B cell (primary cell): ENCODE data around the gene CCL8. TPM values are rescaled to one million over a fixed set of nuclear protein-coding genes. Genes with fewer than 3 reads are reported as not detected.

ENCODE experiments used
- ATAC-seq: fragments of 200-7000 bp; cut with Tn5 transposase; one replicate; pipeline ENCODE4 v1.10.0; 2021; ENCODE audit warnings: low read depth, mild to moderate bottlenecking, moderate number of reproducible peaks, moderate library complexity
- CTCF ChIA-PET: fragments of 350-600 bp; sonication (Branson Sonifier 250); formaldehyde crosslinking; loops from one replicate; lab custom pipeline; 2021; ENCODE audit warnings: antibody characterized with exemption, inconsistent platforms; lab: Charles Lee
- POLR2A ChIA-PET: fragments of 350-600 bp; sonication (Branson Sonifier 250); formaldehyde crosslinking; loops from one replicate; lab custom pipeline; 2021; ENCODE audit warnings: antibody characterized with exemption; lab: Charles Lee
- DNase-seq: peaks from one replicate; pipeline ENCODE4 v3.0.0; 2013
- H2AFZ ChIP-seq: 2 replicates; pipeline ENCODE4 v1.6.1; 2012; ENCODE audit warnings: mild to moderate bottlenecking, low read depth, low read length; ENCODE audit not compliant: insufficient read depth, poor library complexity, severe bottlenecking
- H3K27ac ChIP-seq, 2 donors: 1 replicate in 1 of 2; 2 replicates in 1 of 2; pipeline ENCODE4 v1.5.1; 2012 to 2013; ENCODE audit warnings: low read length in 2 of 2, mild to moderate bottlenecking in 2 of 2, moderate library complexity in 1 of 2
- H3K27me3 ChIP-seq, 4 experiments: fragments of 200-600 bp in 1 of 4; sonication (generic) in 1 of 4; replicated peaks in 1 of 4; 1 replicate in 2 of 4; 2 replicates in 2 of 4; pipeline versions ENCODE4 v1.6.1 to v1.7.0; 2013 to 2016; ENCODE audit warnings: low read length in 3 of 4, mild to moderate bottlenecking in 2 of 4, mixed read lengths in 1 of 4, moderate library complexity in 1 of 4; ENCODE audit not compliant: insufficient read depth in 4 of 4, control insufficient read depth in 3 of 4; ENCODE audit errors: control extremely low read depth in 1 of 4
- H3K36me3 ChIP-seq, 2 experiments: replicated peaks in 1 of 2; 1 replicate in 1 of 2; 2 replicates in 1 of 2; pipeline versions ENCODE4 v1.6.1 to v1.7.1; 2013; ENCODE audit warnings: low read length in 1 of 2; ENCODE audit not compliant: insufficient read depth in 2 of 2, control insufficient read depth in 1 of 2; ENCODE audit errors: control extremely low read depth in 1 of 2, extremely low read depth in 1 of 2
- H3K4me1 ChIP-seq, 2 donors: fragments of 200-600 bp in 1 of 2; sonication (generic) in 1 of 2; 1 replicate in 1 of 2; 2 replicates in 1 of 2; pipeline versions ENCODE4 v1.5.1 to v1.6.1; 2013 to 2017; ENCODE audit warnings: low read length in 2 of 2; ENCODE audit not compliant: control insufficient read depth in 2 of 2, insufficient read depth in 2 of 2
- H3K4me2 ChIP-seq: replicated peaks from 2 replicates; pipeline ENCODE3; 2012; ENCODE audit warnings: mild to moderate bottlenecking, low read depth, low read length; ENCODE audit not compliant: poor library complexity, severe bottlenecking
- H3K4me3 ChIP-seq, 5 experiments: fragments of 200-600 bp in 1 of 5; sonication (generic) in 1 of 5; 1 replicate in 3 of 5; 2 replicates in 2 of 5; pipeline versions ENCODE4 v1.5.1 to v1.7.0; 2011 to 2016; ENCODE audit warnings: low read length in 4 of 5, mild to moderate bottlenecking in 4 of 5, low read depth in 2 of 5, control low read depth in 1 of 5, moderate library complexity in 1 of 5; ENCODE audit not compliant: insufficient read depth in 1 of 5; ENCODE audit errors: control extremely low read depth in 1 of 5, extremely low read depth in 1 of 5
- H3K79me2 ChIP-seq: fragments of 200-600 bp; sonication (generic); one replicate; pipeline ENCODE4 v1.6.0; 2016; ENCODE audit warnings: low read length; ENCODE audit not compliant: control insufficient read depth, insufficient read depth
- H3K9ac ChIP-seq: fragments of 200-600 bp; sonication (generic); 2 replicates; pipeline ENCODE4 v1.6.1; 2017; ENCODE audit warnings: mild to moderate bottlenecking, low read length, moderate library complexity
- H3K9me3 ChIP-seq, 3 donors: one replicate each; pipeline versions ENCODE4 v1.6.1 to v1.7.1; 2013; ENCODE audit warnings: low read length in 2 of 3; ENCODE audit not compliant: control insufficient read depth in 2 of 3, insufficient read depth in 1 of 3; ENCODE audit errors: control extremely low read depth in 1 of 3
- H4K20me1 ChIP-seq: 2 replicates; pipeline ENCODE4 v1.6.0; 2012; ENCODE audit warnings: mild to moderate bottlenecking, low read length; ENCODE audit not compliant: insufficient read depth, control insufficient read depth, poor library complexity, severe bottlenecking
- H3K27ac Mint-ChIP-seq: one replicate; pipeline ENCODE4 v1.8.0; 2021; ENCODE audit warnings: mixed read lengths
- H3K27me3 Mint-ChIP-seq: one replicate; pipeline ENCODE4 v1.8.0; 2021; ENCODE audit warnings: mixed read lengths
- H3K4me1 Mint-ChIP-seq: one replicate; pipeline ENCODE4 v1.8.0; 2021; ENCODE audit warnings: mixed read lengths
- H3K4me3 Mint-ChIP-seq: one replicate; pipeline ENCODE4 v1.8.0; 2021; ENCODE audit warnings: mixed read lengths
- H3K9me3 Mint-ChIP-seq: one replicate; pipeline ENCODE4 v1.8.0; 2022; ENCODE audit warnings: mixed read lengths; ENCODE audit not compliant: insufficient read depth
- EZH2 ChIP-seq: IDR thresholded peaks from 2 replicates; pipeline ENCODE4 v1.6.1; 2012; ENCODE audit warnings: borderline replicate concordance, low read depth, mild to moderate bottlenecking, moderate library complexity, low read length; ENCODE audit not compliant: insufficient read depth, poor library complexity, severe bottlenecking
- WGBS: methylation state at CpG from one replicate; pipeline ENCODE4 v1.1.5; 2013; ENCODE audit warnings: missing lambda C conversion rate; ENCODE audit not compliant: insufficient coverage; 5-methylcytosine and 5-hydroxymethylcytosine counted together
- intact Hi-C: fragments of 100-400 bp; cut with micrococcal nuclease; formaldehyde crosslinking; loops from one replicate; pipeline ENCODE4 v1.10.0; 2022
- polyA plus RNA-seq: library from polyadenylated mRNA; depleted of rRNA; stranded (reverse); fragments of >200 nt; gene quantifications from 2 replicates; pipeline ENCODE4 v1.2.3, GENCODE V29; 2012
- total RNA-seq, 2 donors: library from RNA; stranded (reverse); fragments of 120-200 nt in 1 of 2; gene quantifications; 1 replicate in 1 of 2; 2 replicates in 1 of 2; pipeline versions ENCODE4 v1.2.3 to v1.2.4, GENCODE V29; 2013 to 2022
- TF ChIP-seq, protein P1 (sequence below): fragments of 200-600 bp; IDR thresholded peaks from one replicate; pipeline ENCODE4 v1.8.0; 2022; ENCODE audit warnings: antibody characterized with exemption, mild to moderate bottlenecking

Gene CCL8
- total and polyA plus RNA-seq, 2 donors (not counting 1 experiment from before 2014, with no cell fraction given): not detected

DNA sequence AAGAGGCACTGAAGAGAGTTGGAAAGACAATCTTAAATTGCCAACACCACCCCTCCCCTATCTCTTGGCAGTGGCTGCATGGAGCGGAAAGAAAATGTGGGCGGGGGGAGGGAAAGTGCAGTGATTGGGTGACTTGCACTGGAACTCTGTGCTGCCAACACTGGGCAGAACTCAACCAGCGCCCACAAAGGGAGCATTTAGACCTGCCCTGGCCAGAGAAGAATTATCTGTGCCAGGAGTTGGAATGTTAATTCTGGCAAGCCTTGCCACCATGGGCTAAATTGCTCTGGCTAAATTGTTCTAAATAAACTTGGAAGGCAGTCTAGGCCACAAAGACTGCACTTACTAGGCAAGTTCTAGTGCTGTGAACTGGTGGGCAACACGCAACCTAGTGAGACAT, 30.5 kb downstream of the CCL8 start:
- DNase-seq: no peak
- Histone ChIP-seq H4K20me1 (no peaks in the 10 kb centered on the region), H2AFZ (no peak overlapping the region), H3K36me3 (no peaks in the 10 kb centered on the region), H3K4me3 (no peak overlapping the region), H3K27ac (no peak overlapping the region), H3K27me3 (peaks cover 0 to 7% (median 3%) of the 10 kb centered on the region in 4 experiments), H3K9ac (no peak overlapping the region), H3K79me2 (no peaks in the 10 kb centered on the region), H3K4me2 (no peak overlapping the region), H3K4me1 (no peaks in the 10 kb centered on the region), H3K9me3 (no peaks in the 10 kb centered on the region)
- intact Hi-C loops: no loop called here
- no peaks in the 10 kb centered on the region for H3K9me3 Mint-ChIP-seq
- no peak for TF ChIP-seq EZH2
- TF ChIP-seq, protein P1, sequence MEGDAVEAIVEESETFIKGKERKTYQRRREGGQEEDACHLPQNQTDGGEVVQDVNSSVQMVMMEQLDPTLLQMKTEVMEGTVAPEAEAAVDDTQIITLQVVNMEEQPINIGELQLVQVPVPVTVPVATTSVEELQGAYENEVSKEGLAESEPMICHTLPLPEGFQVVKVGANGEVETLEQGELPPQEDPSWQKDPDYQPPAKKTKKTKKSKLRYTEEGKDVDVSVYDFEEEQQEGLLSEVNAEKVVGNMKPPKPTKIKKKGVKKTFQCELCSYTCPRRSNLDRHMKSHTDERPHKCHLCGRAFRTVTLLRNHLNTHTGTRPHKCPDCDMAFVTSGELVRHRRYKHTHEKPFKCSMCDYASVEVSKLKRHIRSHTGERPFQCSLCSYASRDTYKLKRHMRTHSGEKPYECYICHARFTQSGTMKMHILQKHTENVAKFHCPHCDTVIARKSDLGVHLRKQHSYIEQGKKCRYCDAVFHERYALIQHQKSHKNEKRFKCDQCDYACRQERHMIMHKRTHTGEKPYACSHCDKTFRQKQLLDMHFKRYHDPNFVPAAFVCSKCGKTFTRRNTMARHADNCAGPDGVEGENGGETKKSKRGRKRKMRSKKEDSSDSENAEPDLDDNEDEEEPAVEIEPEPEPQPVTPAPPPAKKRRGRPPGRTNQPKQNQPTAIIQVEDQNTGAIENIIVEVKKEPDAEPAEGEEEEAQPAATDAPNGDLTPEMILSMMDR: no peak
- WGBS: 52% methylated on average over 3 of the region's 4 CpGs
- H3K4me1 Mint-ChIP-seq: no peaks in the 10 kb centered on the region
- no peak overlapping the region for H3K4me3 Mint-ChIP-seq
- ChIA-PET POLR2A (no interaction called here), CTCF (interaction anchor here (1.5 to 3.9 kb wide), 2 partner anchors 11 kb away, joined by 3 to 16 read pairs; no protein-coding TSS in a partner anchor)
- H3K27me3 Mint-ChIP-seq: peaks cover 45% of the 10 kb centered on the region
- ATAC-seq: no peak
- no peak overlapping the region for H3K27ac Mint-ChIP-seq

GRCh38 chr17:34351096-34351495, 31.9 kb downstream of the CCL8 start:
- WGBS: no CpG with 5 or more reads among the region's 1 CpG

More at GRCh38 chr17:34351096-34351495, 31.9 kb downstream of the CCL8 start:
- Histone ChIP-seq H3K9ac (no peak overlapping the region), H4K20me1 (no peaks in the 10 kb centered on the region), H3K4me3 (no peak overlapping the region), H3K36me3 (no peaks in the 10 kb centered on the region), H3K27me3 (peaks cover 0 to 7% (median 3%) of the 10 kb centered on the region in 4 experiments), H3K4me2 (no peak overlapping the region), H2AFZ (no peak overlapping the region), H3K79me2 (no peaks in the 10 kb centered on the region), H3K4me1 (no peaks in the 10 kb centered on the region), H3K9me3 (no peaks in the 10 kb centered on the region), H3K27ac (no peak overlapping the region)
- Mint-ChIP-seq H3K4me1 (no peaks in the 10 kb centered on the region), H3K9me3 (no peaks in the 10 kb centered on the region), H3K27me3 (peaks cover 42% of the 10 kb centered on the region), H3K27ac (no peak overlapping the region), H3K4me3 (no peak overlapping the region)
- POLR2A ChIA-PET: no interaction called here
- CTCF ChIA-PET: interaction anchor here (3.9 kb wide), 1 partner anchor 9 kb away, joined by 16 read pairs; no protein-coding TSS in a partner anchor
- no peak for ATAC-seq
- no peak for TF ChIP-seq EZH2
- TF ChIP-seq, protein P1: no peak
- DNase-seq: no peak
- intact Hi-C loops: no loop called here
